ENCODE results near the gene MEIOB.

The MEIOB gene

DNA sequence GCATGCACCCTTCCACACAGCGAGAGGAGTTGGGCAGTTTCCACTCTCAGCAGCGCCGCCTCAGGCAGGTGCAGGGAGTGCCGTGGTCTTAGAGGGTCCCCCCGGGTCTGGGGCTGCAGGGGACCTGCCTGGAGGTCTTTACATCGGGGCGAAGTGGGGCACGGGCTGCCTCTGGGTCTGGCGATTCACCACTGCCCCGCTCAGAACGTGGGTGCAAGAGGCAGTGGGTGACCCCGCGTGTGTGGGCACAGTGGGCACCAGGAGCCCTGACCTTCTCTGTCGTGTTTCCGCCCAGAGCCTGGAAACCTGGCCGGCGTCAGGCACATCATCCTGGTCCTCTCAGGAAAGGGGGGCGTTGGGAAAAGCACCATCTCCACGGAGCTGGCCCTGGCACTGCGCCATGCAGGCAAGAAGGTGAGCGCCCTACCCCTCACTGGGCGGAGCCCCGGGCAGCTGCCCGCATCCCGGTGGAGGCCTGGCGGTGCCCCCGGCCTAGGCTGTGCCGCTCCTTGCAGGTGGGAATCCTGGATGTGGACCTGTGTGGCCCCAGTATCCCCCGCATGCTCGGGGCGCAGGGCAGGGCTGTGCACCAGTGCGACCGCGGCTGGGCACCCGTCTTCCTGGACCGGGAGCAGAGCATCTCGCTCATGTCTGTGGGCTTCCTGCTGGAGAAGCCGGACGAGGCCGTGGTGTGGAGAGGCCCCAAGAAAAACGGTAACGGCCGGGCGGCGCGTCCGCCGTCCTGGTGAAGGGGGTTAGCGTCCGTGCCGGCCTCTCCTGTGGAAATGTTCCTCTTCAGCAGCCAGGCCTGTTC, 85.5 kb downstream of the MEIOB start:
- DNase-seq (ENCODE audit: low read depth), result no peak

DNA sequence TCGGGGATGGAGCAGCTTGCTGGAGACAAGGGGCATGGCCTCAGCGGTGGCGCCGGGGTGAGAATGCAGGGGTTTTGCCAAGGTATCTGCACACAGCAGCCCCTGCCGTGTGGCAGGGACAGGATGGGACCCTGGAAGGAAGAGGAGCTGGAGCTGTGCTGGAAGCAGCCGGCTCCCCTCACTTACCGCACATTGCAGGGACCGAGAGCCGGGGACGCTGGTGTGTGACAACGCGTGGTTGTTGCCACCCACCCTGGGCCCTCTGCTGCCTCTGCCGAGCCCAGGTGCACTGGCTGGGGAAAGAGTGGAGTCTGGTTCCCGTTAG, 86.2 kb downstream of the MEIOB start:
- no peak for DNase-seq (ENCODE audit: low read depth)

DNA sequence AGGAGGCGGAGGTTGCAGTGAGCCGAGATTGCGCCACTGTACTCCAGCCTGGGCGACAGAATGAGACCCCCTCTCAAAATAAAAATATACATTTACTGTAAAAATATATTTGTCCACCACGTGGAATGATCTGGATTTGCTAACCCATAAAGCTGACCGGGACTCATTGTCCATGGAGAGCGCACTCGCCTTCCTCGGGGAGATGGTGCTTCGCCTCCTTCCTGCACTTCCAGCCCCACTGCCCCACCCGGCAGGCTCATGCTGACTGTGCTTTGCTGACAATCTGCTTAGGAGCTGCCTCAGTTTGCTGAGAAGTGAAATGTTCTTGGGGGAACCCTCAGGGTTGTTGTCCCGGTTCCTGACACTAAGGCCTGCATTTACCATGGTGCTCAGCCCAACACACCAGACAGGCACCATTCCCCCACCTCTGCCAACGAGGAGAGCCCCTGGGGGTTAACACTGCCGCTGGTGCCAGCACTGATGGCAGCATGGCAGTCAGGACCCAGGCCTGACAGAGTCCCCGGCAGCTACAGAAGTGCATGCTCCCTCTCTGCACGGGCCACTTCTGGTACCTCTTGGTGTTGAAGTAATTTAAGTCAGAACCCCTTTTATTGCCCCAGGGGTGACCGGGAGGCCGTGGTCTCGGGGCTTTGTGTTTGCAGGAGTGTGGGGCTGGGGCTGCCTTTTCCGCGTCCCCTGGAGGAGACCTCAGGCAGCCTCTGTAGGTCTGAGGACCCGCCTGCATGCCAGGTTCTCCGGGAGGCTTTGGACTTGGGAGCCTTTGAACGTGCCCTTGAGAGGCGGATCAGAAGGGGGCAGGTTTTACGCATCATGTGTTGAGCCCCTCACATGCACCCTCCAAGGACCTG, 86.8 kb downstream of the MEIOB start:
- DNase-seq (ENCODE audit: low read depth), result no peak

Measured in activated T-helper 1 cell treated with Interleukin-2 at 50 U/mL for 16 hours (primary cell).